GM12878 (cell line): ENCODE data around the gene SSH3. TPM values are rescaled to one million over a fixed set of nuclear protein-coding genes. Genes with fewer than 3 reads are reported as not detected.

Experiments used
- CBX3 ChIP-seq: fragments of 200-600 bp; sonication (generic); IDR thresholded peaks from 2 replicates; pipeline ENCODE4 v1.6.1; 2016; ENCODE audit warnings: low read depth, borderline replicate concordance
- CHD4 ChIP-seq: fragments of 200-600 bp; sonication (generic); IDR thresholded peaks from 2 replicates; pipeline ENCODE4 v1.6.1; 2016; ENCODE audit warnings: mild to moderate bottlenecking
- FOS ChIP-seq: IDR thresholded peaks from 3 replicates; pipeline ENCODE4 v1.6.1; 2011; ENCODE audit warnings: borderline replicate concordance; ENCODE audit not compliant: insufficient read length; ENCODE audit errors: extremely low read depth
- FOXM1 ChIP-seq: IDR thresholded peaks from 2 replicates; pipeline ENCODE4 v1.6.1; 2012; ENCODE audit warnings: low read depth, mild to moderate bottlenecking, inconsistent platforms, low read length, moderate library complexity
- HDGF ChIP-seq: fragments of 450-650 bp; IDR thresholded peaks from 2 replicates; pipeline ENCODE4 v1.6.1; 2016; ENCODE audit warnings: antibody characterized with exemption
- NBN ChIP-seq: fragments of 450-650 bp; IDR thresholded peaks from 2 replicates; pipeline ENCODE4 v1.6.1; 2016
- NFYA ChIP-seq: IDR thresholded peaks from 2 replicates; pipeline ENCODE4 v1.6.1; 2011; ENCODE audit warnings: low read depth, mild to moderate bottlenecking, low read length, improper control_type of control experiment, borderline replicate concordance
- PML ChIP-seq: IDR thresholded peaks from 2 replicates; pipeline ENCODE4 v1.6.1; 2012; ENCODE audit warnings: low read length, inconsistent platforms
- REST ChIP-seq: IDR thresholded peaks from 2 replicates; pipeline ENCODE4 v1.6.1; 2012; ENCODE audit warnings: mild to moderate bottlenecking, low read depth, low read length
- SIN3A ChIP-seq: IDR thresholded peaks from 2 replicates; pipeline ENCODE4 v1.6.1; 2012; ENCODE audit warnings: low read depth, low read length, improper control_type of control experiment
- SIX5 ChIP-seq: IDR thresholded peaks from 2 replicates; pipeline ENCODE4 v1.6.1; 2011; ENCODE audit warnings: mild to moderate bottlenecking, low read depth, low read length, moderate library complexity; ENCODE audit not compliant: severe bottlenecking
- SREBF2 ChIP-seq: IDR thresholded peaks from 2 replicates; pipeline ENCODE4 v1.6.1; 2012; ENCODE audit warnings: mild to moderate bottlenecking, low read length
- ZBTB4 ChIP-seq: fragments of 450-650 bp; formaldehyde crosslinking; IDR thresholded peaks from 2 replicates; pipeline ENCODE4 v1.4.0; 2022; ENCODE audit warnings: mild to moderate bottlenecking, moderate library complexity
- ZSCAN29 ChIP-seq: fragments of 450-650 bp; IDR thresholded peaks from 2 replicates; pipeline ENCODE4 v1.6.1; 2017; ENCODE audit warnings: mild to moderate bottlenecking, moderate library complexity
- polyA plus RNA-seq, 11 experiments: library from polyadenylated mRNA; depleted of rRNA in 4 of 11; unstranded in 6 of 11; stranded (reverse) in 5 of 11; fragments of >200 nt; fragmentation: Nextera tagmentation in 4 of 11; fragmentation: Illumina TruSeq in 1 of 11; extraction: Ambion mirVana in 4 of 11; extraction: Trizol in 1 of 11; gene quantifications; 1 replicate in 1 of 11; 2 replicates in 10 of 11; pipeline versions ENCODE4 v1.2.1 to v1.2.3, GENCODE V29; 2011 to 2016; ENCODE audit warnings: inconsistent platforms in 2 of 11, missing spikeins in 2 of 11, low read depth in 1 of 11
- total RNA-seq, 4 experiments: library from RNA; depleted of rRNA in 3 of 4; stranded (reverse); fragments of >200 nt in 3 of 4; fragmentation: Illumina TruSeq in 1 of 4; extraction: Trizol in 1 of 4; gene quantifications; 2 replicates each; pipeline versions ENCODE4 v1.2.1 to v1.2.3, GENCODE V29; 2013 to 2021

Gene SSH3
- total and polyA plus RNA-seq, 10 of the 15 experiments (the other 5 are each of a cell fraction or from before 2014, with no cell fraction given) = 0.05 to 0.83 (median 0.28) TPM; not detected in 3

- TF ChIP-seq ZBTB4 (CRISPR knock-in tag) = no peak
- no peak for TF ChIP-seq PML
- TF ChIP-seq NFYA = no peak
- no peak for TF ChIP-seq REST
- no peak for TF ChIP-seq FOXM1
- TF ChIP-seq SIN3A = no peak
- no peak for TF ChIP-seq CHD4
- TF ChIP-seq CBX3 = no peak
- no peak for TF ChIP-seq SIX5
- TF ChIP-seq FOS = no peak
- TF ChIP-seq NBN = peak; percentile 46; the same call in 1 of the 2 replicates
- peak; percentile 75; the same call in 1 of the 2 replicates for TF ChIP-seq HDGF
- no peak for TF ChIP-seq SREBF2
- peak; percentile 53; the same call in 1 of the 2 replicates for TF ChIP-seq ZSCAN29
Measured at GRCh38 chr11:67265633-67266448, 37.5 kb upstream of the SSH3 start (continued).
